ENCODE data around the gene XKR7. TPM values are rescaled to one million over a fixed set of nuclear protein-coding genes. Genes with fewer than 3 reads are reported as not detected.
"Not testable (repeated sequence)": the region's sequence is repeated elsewhere in the genome, so short reads cannot be mapped to it uniquely, and the experiment has no call there.

The XKR7 gene
- total and polyA plus RNA-seq, 2 donors (not counting 1 experiment from before 2014, with no cell fraction given), result 0.05 to 0.12 TPM

DNA sequence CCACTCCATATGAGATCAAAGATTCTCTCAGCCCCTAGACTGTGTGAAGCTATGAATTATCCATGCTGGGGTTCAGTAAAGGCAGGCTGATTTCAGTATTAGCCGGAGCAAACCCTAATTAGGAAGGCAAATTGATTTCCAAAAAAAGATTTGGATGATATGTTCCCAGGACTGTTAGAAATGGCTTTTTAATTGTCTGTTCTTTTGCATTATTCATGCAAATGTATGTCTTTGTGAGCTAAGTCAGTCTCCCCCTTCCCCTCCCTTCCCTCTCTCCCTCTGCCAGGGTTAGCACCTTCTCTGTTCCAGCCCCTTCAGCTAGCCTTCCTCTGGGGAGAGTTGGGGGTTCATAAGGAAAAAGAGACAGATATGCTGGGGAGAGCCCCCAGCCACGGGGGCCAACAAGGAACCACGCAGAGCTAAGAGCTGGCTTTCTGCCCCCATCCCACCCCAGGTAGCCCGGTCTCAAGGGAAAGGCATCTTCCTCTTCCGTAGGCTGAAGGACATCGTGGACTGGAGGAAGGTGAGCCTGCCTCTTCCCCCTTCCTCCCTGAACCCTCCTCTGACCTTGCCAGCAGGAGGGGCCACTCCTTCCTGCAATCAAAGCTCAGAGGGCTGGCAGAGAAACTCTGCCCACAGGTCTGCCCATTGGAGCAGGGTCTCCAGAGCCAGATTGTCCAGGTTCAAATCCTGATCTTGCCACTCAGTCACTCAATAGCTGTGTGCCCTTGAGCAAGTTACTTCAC, 48.4 kb upstream of the XKR7 start:
- H4K20me1 ChIP-seq (ENCODE audit: control insufficient read depth, insufficient read depth, low read length, poor library complexity, severe bottlenecking), result no peaks in the 10 kb centered on the region
- ATAC-seq (ENCODE audit: low read depth) (no peak), DNase-seq (no peak)
- Mint-ChIP-seq H3K9me3 (ENCODE audit: insufficient read depth) (no peaks in the 10 kb centered on the region), H3K27ac (no peak overlapping the region), H3K27me3 (peaks cover 12% of the 10 kb centered on the region), H3K4me3 (no peak overlapping the region), H3K4me1 (peaks cover 9% of the 10 kb centered on the region)
- no peak overlapping the region for H3K9ac ChIP-seq (ENCODE audit: low read length)
- H3K4me2 ChIP-seq (replicated peaks; ENCODE audit: low read depth, low read length, poor library complexity, severe bottlenecking), result no peak overlapping the region
- ChIA-PET CTCF (interaction anchor here (0.6 to 1.4 kb wide), 4 partner anchors 33 to 75 kb away, joined by 3 to 7 read pairs (median 4); partner anchors contain the start of gene PDRG1), POLR2A (no interaction called here)
- H3K79me2 ChIP-seq (ENCODE audit: control insufficient read depth, insufficient read depth, low read length), result no peaks in the 10 kb centered on the region
- H3K36me3 ChIP-seq (replicated peaks in 1 of 2; ENCODE audit: control extremely low read depth in 1 of 2, control insufficient read depth in 1 of 2, extremely low read depth in 1 of 2, insufficient read depth in 2 of 2, low read length in 1 of 2), result no peaks in the 10 kb centered on the region
- WGBS (ENCODE audit: insufficient coverage), result 38% methylated on average over 4 of the region's 6 CpGs
- H3K4me3 ChIP-seq (ENCODE audit: control extremely low read depth in 1 of 5, extremely low read depth in 1 of 5, insufficient read depth in 1 of 5, low read depth in 2 of 5, low read length in 4 of 5), result no peak overlapping the region
- intact Hi-C loops (cut with micrococcal nuclease), result no loop called here
- peaks cover 0 to 6% of the 10 kb centered on the region in 2 donors for H3K4me1 ChIP-seq (ENCODE audit: control insufficient read depth in 2 of 2, insufficient read depth in 2 of 2, low read length in 2 of 2)
- peaks cover 0 to 8% (median 1%) of the 10 kb centered on the region in 4 experiments for H3K27me3 ChIP-seq (replicated peaks in 1 of 4; ENCODE audit: control extremely low read depth in 1 of 4, control insufficient read depth in 3 of 4, insufficient read depth in 4 of 4, low read length in 3 of 4)
- TF ChIP-seq EZH2 (IDR thresholded peaks at IDR 0.05; ENCODE audit: borderline replicate concordance, insufficient read depth, low read depth, low read length, poor library complexity, severe bottlenecking), result no peak
- TF ChIP-seq, protein P1, sequence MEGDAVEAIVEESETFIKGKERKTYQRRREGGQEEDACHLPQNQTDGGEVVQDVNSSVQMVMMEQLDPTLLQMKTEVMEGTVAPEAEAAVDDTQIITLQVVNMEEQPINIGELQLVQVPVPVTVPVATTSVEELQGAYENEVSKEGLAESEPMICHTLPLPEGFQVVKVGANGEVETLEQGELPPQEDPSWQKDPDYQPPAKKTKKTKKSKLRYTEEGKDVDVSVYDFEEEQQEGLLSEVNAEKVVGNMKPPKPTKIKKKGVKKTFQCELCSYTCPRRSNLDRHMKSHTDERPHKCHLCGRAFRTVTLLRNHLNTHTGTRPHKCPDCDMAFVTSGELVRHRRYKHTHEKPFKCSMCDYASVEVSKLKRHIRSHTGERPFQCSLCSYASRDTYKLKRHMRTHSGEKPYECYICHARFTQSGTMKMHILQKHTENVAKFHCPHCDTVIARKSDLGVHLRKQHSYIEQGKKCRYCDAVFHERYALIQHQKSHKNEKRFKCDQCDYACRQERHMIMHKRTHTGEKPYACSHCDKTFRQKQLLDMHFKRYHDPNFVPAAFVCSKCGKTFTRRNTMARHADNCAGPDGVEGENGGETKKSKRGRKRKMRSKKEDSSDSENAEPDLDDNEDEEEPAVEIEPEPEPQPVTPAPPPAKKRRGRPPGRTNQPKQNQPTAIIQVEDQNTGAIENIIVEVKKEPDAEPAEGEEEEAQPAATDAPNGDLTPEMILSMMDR (IDR thresholded peaks at IDR 0.05), result no peak
- H3K27ac ChIP-seq (ENCODE audit: low read length in 2 of 2), result no peak overlapping the region
- no peaks in the 10 kb centered on the region for H3K9me3 ChIP-seq (ENCODE audit: control extremely low read depth in 1 of 3, control insufficient read depth in 2 of 3, insufficient read depth in 1 of 3, low read length in 2 of 3)
- H2AFZ ChIP-seq (ENCODE audit: insufficient read depth, low read depth, low read length, poor library complexity, severe bottlenecking), result no peak overlapping the region

DNA sequence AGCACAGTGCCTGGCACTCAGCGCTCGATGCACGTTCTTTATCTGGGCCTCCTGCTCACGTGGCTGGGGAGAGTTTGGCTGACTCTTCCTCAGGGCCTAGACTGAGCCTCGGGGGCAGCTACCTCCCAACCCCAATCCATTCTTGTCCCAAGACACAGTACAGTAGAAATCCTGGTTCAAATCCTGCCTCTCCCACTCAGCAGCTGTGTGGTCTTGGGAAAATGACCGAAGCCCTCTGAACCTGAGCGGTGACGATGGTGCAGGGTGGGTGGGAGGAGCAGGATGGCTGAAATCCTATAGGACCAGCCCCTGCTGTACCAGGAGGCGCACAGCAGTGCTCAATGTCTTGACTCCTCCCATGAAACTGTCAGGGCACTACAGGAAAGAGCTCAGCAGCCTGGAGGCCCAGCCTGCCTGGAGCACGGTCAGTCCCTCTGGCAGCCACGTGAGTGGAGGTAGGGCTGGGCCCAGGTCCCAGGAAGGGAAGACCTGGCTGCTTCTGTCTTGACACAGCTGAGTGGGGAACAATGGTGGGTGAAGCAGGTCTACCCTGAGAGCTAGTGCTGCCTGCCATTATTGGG, 47.6 kb upstream of the XKR7 start:
- Mint-ChIP-seq H3K9me3 (ENCODE audit: insufficient read depth) (no peaks in the 10 kb centered on the region), H3K4me1 (peaks cover 9% of the 10 kb centered on the region), H3K27me3 (peaks cover 12% of the 10 kb centered on the region), H3K4me3 (no peak overlapping the region), H3K27ac (no peak overlapping the region)
- Histone ChIP-seq H3K36me3 (replicated peaks in 1 of 2; ENCODE audit: control extremely low read depth in 1 of 2, control insufficient read depth in 1 of 2, extremely low read depth in 1 of 2, insufficient read depth in 2 of 2, low read length in 1 of 2) (no peaks in the 10 kb centered on the region), H3K4me2 (replicated peaks; ENCODE audit: low read depth, low read length, poor library complexity, severe bottlenecking) (no peak overlapping the region), H2AFZ (ENCODE audit: insufficient read depth, low read depth, low read length, poor library complexity, severe bottlenecking) (no peak overlapping the region), H3K4me3 (ENCODE audit: control extremely low read depth in 1 of 5, extremely low read depth in 1 of 5, insufficient read depth in 1 of 5, low read depth in 2 of 5, low read length in 4 of 5) (no peak overlapping the region), H3K9me3 (ENCODE audit: control extremely low read depth in 1 of 3, control insufficient read depth in 2 of 3, insufficient read depth in 1 of 3, low read length in 2 of 3) (no peaks in the 10 kb centered on the region), H3K27ac (ENCODE audit: low read length in 2 of 2) (no peak overlapping the region), H3K9ac (ENCODE audit: low read length) (no peak overlapping the region), H3K79me2 (ENCODE audit: control insufficient read depth, insufficient read depth, low read length) (no peaks in the 10 kb centered on the region), H3K27me3 (replicated peaks in 1 of 4; ENCODE audit: control extremely low read depth in 1 of 4, control insufficient read depth in 3 of 4, insufficient read depth in 4 of 4, low read length in 3 of 4) (peaks cover 0 to 8% (median 1%) of the 10 kb centered on the region in 4 experiments), H4K20me1 (ENCODE audit: control insufficient read depth, insufficient read depth, low read length, poor library complexity, severe bottlenecking) (no peaks in the 10 kb centered on the region), H3K4me1 (ENCODE audit: control insufficient read depth in 2 of 2, insufficient read depth in 2 of 2, low read length in 2 of 2) (peaks cover 0 to 6% of the 10 kb centered on the region in 2 donors)
- TF ChIP-seq EZH2 (IDR thresholded peaks at IDR 0.05; ENCODE audit: borderline replicate concordance, insufficient read depth, low read depth, low read length, poor library complexity, severe bottlenecking), result no peak
- TF ChIP-seq, protein P1 (IDR thresholded peaks at IDR 0.05), result no peak
- DNase-seq, result no peak
- CTCF ChIA-PET, result interaction anchor here (1.2 kb wide), 1 partner anchor 41 kb away, joined by 4 read pairs; no protein-coding TSS in a partner anchor
- WGBS (ENCODE audit: insufficient coverage), result 96% methylated on average over 9 of the region's 11 CpGs
- POLR2A ChIA-PET, result no interaction called here
- no peak for ATAC-seq (ENCODE audit: low read depth)
- intact Hi-C loops (cut with micrococcal nuclease), result no loop called here

DNA sequence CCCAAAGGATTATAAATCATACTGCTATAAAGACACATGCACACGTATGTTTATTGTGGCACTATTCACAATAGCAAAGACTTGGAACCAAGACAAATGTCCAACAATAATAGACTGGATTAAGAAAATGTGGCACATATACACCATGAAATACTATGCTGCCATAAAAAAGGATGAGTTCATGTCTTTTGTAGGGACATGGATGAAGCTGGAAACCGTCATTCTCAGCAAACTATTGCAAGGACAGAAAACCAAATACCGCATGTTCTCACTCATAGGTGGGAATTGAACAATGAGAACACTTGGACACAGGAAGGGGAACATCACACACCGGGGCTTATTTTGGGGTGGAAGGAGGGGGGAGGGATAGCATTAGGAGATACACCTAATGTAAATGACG, 46.5 kb upstream of the XKR7 start:
- ATAC-seq (ENCODE audit: low read depth); intact Hi-C loops (cut with micrococcal nuclease); H3K36me3 ChIP-seq (replicated peaks in 1 of 2; ENCODE audit: control extremely low read depth in 1 of 2, control insufficient read depth in 1 of 2, extremely low read depth in 1 of 2, insufficient read depth in 2 of 2, low read length in 1 of 2); H4K20me1 ChIP-seq (ENCODE audit: control insufficient read depth, insufficient read depth, low read length, poor library complexity, severe bottlenecking); CTCF ChIA-PET; H3K27me3 ChIP-seq (replicated peaks in 1 of 4; ENCODE audit: control extremely low read depth in 1 of 4, control insufficient read depth in 3 of 4, insufficient read depth in 4 of 4, low read length in 3 of 4); H3K79me2 ChIP-seq (ENCODE audit: control insufficient read depth, insufficient read depth, low read length); H3K4me1 ChIP-seq (ENCODE audit: control insufficient read depth in 2 of 2, insufficient read depth in 2 of 2, low read length in 2 of 2); H2AFZ ChIP-seq (ENCODE audit: insufficient read depth, low read depth, low read length, poor library complexity, severe bottlenecking); H3K27ac ChIP-seq (ENCODE audit: low read length in 2 of 2); DNase-seq; H3K4me2 ChIP-seq (replicated peaks; ENCODE audit: low read depth, low read length, poor library complexity, severe bottlenecking); H3K9ac ChIP-seq (ENCODE audit: low read length); H3K9me3 Mint-ChIP-seq (ENCODE audit: insufficient read depth); H3K4me1 Mint-ChIP-seq; H3K9me3 ChIP-seq (ENCODE audit: control extremely low read depth in 1 of 3, control insufficient read depth in 2 of 3, insufficient read depth in 1 of 3, low read length in 2 of 3); H3K27ac Mint-ChIP-seq; POLR2A ChIA-PET; H3K4me3 Mint-ChIP-seq; H3K4me3 ChIP-seq (ENCODE audit: control extremely low read depth in 1 of 5, extremely low read depth in 1 of 5, insufficient read depth in 1 of 5, low read depth in 2 of 5, low read length in 4 of 5): not testable (repeated sequence)
- WGBS (ENCODE audit: insufficient coverage), result no CpG with 5 or more reads among the region's 5 CpGs
- H3K27me3 Mint-ChIP-seq, result peaks cover 12% of the 10 kb centered on the region

All from B cell (primary cell).